Astrocyte (in vitro differentiated cells and primary cell): ENCODE results near the gene ZNF223. TPM values are rescaled to one million over a fixed set of nuclear protein-coding genes. Genes with fewer than 3 reads are reported as not detected.

Experiments used
- DNase-seq: peaks from one replicate; pipeline ENCODE4 v3.0.0-alpha.2; 2010; ENCODE audit warnings: low read depth
- FAIRE-seq: peaks from 2 replicates; lab custom pipeline; 2011; peaks lifted over from hg19 to GRCh38; lab: Jason Lieb, UNC
- H2AFZ ChIP-seq: 2 replicates; pipeline ENCODE4 v1.6.0; 2012; ENCODE audit warnings: low read depth, low read length, inconsistent platforms
- H3K27ac ChIP-seq: 2 replicates; pipeline ENCODE4 v1.5.1; 2011; ENCODE audit warnings: low read depth, low read length, inconsistent platforms
- H3K27me3 ChIP-seq: 2 replicates; pipeline ENCODE4 v1.6.0; 2011; ENCODE audit warnings: low read length, inconsistent platforms; ENCODE audit not compliant: insufficient read depth
- H3K36me3 ChIP-seq: 2 replicates; pipeline ENCODE4 v1.5.1; 2011; ENCODE audit warnings: low read length, inconsistent platforms; ENCODE audit not compliant: insufficient read depth
- H3K4me1 ChIP-seq: 2 replicates; pipeline ENCODE4 v1.5.1; 2011; ENCODE audit warnings: low read length, inconsistent platforms; ENCODE audit not compliant: insufficient read depth
- H3K4me2 ChIP-seq: 2 replicates; pipeline ENCODE4 v1.6.0; 2012; ENCODE audit warnings: low read length, inconsistent platforms
- H3K4me3 ChIP-seq: 2 replicates; pipeline ENCODE4 v1.5.1; 2011; ENCODE audit warnings: low read depth, mild to moderate bottlenecking, low read length, inconsistent platforms; ENCODE audit not compliant: insufficient read depth
- H3K79me2 ChIP-seq: 2 replicates; pipeline ENCODE4 v1.6.0; 2012; ENCODE audit warnings: mild to moderate bottlenecking, low read length, inconsistent platforms; ENCODE audit not compliant: insufficient read depth
- H3K9ac ChIP-seq: 2 replicates; pipeline ENCODE4 v1.6.0; 2012; ENCODE audit warnings: mild to moderate bottlenecking, low read length, inconsistent platforms
- H3K9me3 ChIP-seq: 2 replicates; pipeline ENCODE4 v1.5.1; 2012; ENCODE audit warnings: low read depth, mild to moderate bottlenecking, low read length, inconsistent platforms; ENCODE audit not compliant: insufficient read depth
- H4K20me1 ChIP-seq: 2 replicates; pipeline ENCODE4 v1.6.0; 2012; ENCODE audit warnings: low read length, inconsistent platforms; ENCODE audit not compliant: insufficient read depth
- H3K27ac Mint-ChIP-seq: one replicate; pipeline ENCODE4 v1.8.0; 2021; ENCODE audit warnings: mild to moderate bottlenecking, mixed read lengths; ENCODE audit not compliant: unreplicated experiment
- H3K27me3 Mint-ChIP-seq: one replicate; pipeline ENCODE4 v1.8.0; 2021; ENCODE audit warnings: low read depth, mixed read lengths; ENCODE audit not compliant: unreplicated experiment
- H3K36me3 Mint-ChIP-seq: one replicate; pipeline ENCODE4 v1.8.0; 2021; ENCODE audit warnings: low read depth, mixed read lengths; ENCODE audit not compliant: unreplicated experiment
- H3K4me1 Mint-ChIP-seq: one replicate; pipeline ENCODE4 v1.8.0; 2021; ENCODE audit warnings: low read depth, mixed read lengths; ENCODE audit not compliant: unreplicated experiment
- H3K4me3 Mint-ChIP-seq: one replicate; pipeline ENCODE4 v1.8.0; 2021; ENCODE audit warnings: mild to moderate bottlenecking, moderate library complexity, mixed read lengths; ENCODE audit not compliant: unreplicated experiment
- H3K9me3 Mint-ChIP-seq: one replicate; pipeline ENCODE4 v1.8.0; 2021; ENCODE audit warnings: mild to moderate bottlenecking, mixed read lengths; ENCODE audit not compliant: unreplicated experiment
- EZH2 ChIP-seq: IDR thresholded peaks from 2 replicates; pipeline ENCODE4 v1.6.1; 2012; ENCODE audit warnings: mild to moderate bottlenecking, low read length, inconsistent platforms; ENCODE audit not compliant: insufficient read depth
- total RNA-seq: library from RNA; stranded (reverse); gene quantifications from 2 replicates; pipeline ENCODE4 v1.2.1, GENCODE V29; 2021
- TF ChIP-seq, protein P1 (sequence below): IDR thresholded peaks from 2 replicates; pipeline ENCODE4 v1.5.1; 2011; ENCODE audit warnings: low read depth, mild to moderate bottlenecking, inconsistent platforms, low read length, moderate library complexity; ENCODE audit not compliant: insufficient read depth

Gene ZNF223
- total RNA-seq, 1 donor from 2014 or later = 4.1 TPM

DNA sequence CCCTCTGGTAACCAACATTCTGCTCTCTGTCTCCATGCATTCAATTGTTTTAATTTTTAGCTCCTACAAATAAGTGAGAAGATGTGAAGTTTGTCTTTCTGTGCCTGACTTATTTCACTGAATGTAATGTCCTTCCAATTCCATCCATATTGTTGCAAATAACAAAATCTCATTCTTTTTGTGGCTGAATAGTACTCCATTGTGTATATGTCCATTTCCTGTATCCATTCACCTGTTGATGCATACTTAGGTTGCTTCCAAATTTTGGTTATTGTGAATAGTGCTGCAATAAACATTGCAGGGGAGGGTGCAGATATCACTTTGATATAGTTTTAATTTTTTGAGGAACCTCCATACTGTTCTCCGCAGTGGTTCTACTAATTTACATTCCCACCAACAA, 17.6 kb downstream of the ZNF223 start:
- Mint-ChIP-seq H3K4me1 (peaks cover 4% of the 10 kb centered on the region), H3K36me3 (peaks cover 32% of the 10 kb centered on the region), H3K27me3 (no peaks in the 10 kb centered on the region), H3K9me3 (peaks cover 27% of the 10 kb centered on the region), H3K27ac (no peak overlapping the region), H3K4me3 (no peak overlapping the region)
- H3K9me3 ChIP-seq = peaks cover 24% of the 10 kb centered on the region
- H4K20me1 ChIP-seq = no peaks in the 10 kb centered on the region
- TF ChIP-seq, protein P1, sequence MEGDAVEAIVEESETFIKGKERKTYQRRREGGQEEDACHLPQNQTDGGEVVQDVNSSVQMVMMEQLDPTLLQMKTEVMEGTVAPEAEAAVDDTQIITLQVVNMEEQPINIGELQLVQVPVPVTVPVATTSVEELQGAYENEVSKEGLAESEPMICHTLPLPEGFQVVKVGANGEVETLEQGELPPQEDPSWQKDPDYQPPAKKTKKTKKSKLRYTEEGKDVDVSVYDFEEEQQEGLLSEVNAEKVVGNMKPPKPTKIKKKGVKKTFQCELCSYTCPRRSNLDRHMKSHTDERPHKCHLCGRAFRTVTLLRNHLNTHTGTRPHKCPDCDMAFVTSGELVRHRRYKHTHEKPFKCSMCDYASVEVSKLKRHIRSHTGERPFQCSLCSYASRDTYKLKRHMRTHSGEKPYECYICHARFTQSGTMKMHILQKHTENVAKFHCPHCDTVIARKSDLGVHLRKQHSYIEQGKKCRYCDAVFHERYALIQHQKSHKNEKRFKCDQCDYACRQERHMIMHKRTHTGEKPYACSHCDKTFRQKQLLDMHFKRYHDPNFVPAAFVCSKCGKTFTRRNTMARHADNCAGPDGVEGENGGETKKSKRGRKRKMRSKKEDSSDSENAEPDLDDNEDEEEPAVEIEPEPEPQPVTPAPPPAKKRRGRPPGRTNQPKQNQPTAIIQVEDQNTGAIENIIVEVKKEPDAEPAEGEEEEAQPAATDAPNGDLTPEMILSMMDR = no peak
- no peak for TF ChIP-seq EZH2
- H3K4me1 ChIP-seq = no peaks in the 10 kb centered on the region
- H3K9ac ChIP-seq = no peak overlapping the region
- peaks cover 17% of the 10 kb centered on the region for H3K36me3 ChIP-seq
- H3K4me2 ChIP-seq = no peak overlapping the region
- FAIRE-seq (no peak), DNase-seq (no peak)
- no peak overlapping the region for H3K27ac ChIP-seq
- no peak overlapping the region for H3K4me3 ChIP-seq
- peaks cover 4% of the 10 kb centered on the region for H3K79me2 ChIP-seq
- no peak overlapping the region for H2AFZ ChIP-seq
- H3K27me3 ChIP-seq = no peaks in the 10 kb centered on the region

DNA sequence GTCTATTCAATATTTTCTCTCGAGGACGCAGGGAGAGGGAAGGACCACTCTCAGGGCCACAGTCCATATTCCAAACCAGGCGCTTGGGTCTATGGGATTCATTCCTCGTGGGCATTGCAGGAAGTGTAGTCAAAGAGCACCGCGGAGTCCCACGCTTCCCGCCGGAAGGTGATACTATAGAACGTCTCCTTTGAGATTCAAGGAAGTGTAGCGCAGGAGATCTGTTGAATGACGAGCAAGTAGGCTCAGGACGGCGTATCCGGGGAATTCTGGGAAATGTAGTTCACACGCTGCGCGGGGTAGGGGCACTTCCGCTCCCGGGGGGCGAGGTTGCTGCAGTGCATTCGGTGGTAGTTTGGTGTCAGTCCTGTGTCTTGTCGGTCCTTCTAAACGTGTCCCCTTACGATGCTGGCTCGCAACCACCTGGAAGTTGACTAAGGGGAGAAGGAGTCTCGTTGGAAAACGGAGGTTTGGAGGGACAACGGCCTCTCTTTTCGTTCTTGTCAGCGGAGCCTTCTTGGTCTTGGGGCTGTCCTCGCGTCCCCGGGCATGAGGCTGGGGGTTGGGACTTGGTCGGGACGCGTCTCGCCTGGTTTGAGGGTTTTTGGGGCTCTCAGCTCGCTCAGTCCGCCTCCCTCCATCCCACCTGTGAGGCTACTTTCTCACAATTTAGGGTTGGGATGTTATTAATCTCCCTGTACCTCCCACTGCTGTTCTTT, 20.1 kb downstream of the ZNF223 start, which contains the start of gene ZNF284:
Gene ZNF284 (plus strand): TSS at position 336 of the 719 bp plus-strand sequence. CDS start 4,231 bp downstream, outside the sequence.
- no peaks in the 10 kb centered on the region for H3K27me3 ChIP-seq
- no peaks in the 10 kb centered on the region for H3K4me1 ChIP-seq
- no peaks in the 10 kb centered on the region for H4K20me1 ChIP-seq
- peak within 1 kb of the TSS; percentile 90 for H3K4me2 ChIP-seq
- peak within 1 kb of the TSS; percentile 100 for H2AFZ ChIP-seq
- H3K4me3 ChIP-seq = peak within 1 kb of the TSS; percentile 96
- H3K4me1 Mint-ChIP-seq = peaks cover 4% of the 10 kb centered on the region
- peaks cover 4% of the 10 kb centered on the region for H3K9me3 ChIP-seq
- H3K36me3 ChIP-seq = peaks cover under 1% of the 10 kb centered on the region
- H3K36me3 Mint-ChIP-seq = peaks cover 12% of the 10 kb centered on the region
- FAIRE-seq = peak; percentile 66
- DNase-seq = peak; percentile 88
- H3K27ac Mint-ChIP-seq = peak within 1 kb of the TSS; percentile 75
- peak within 1 kb of the TSS; percentile 92 for H3K4me3 Mint-ChIP-seq
- no peak for TF ChIP-seq EZH2
- TF ChIP-seq, protein P1 = no peak
- H3K27ac ChIP-seq = peak within 1 kb of the TSS; percentile 6
- H3K9me3 Mint-ChIP-seq = peaks cover 8% of the 10 kb centered on the region
- peak within 1 kb of the TSS; percentile 75 for H3K9ac ChIP-seq
- H3K27me3 Mint-ChIP-seq = no peaks in the 10 kb centered on the region
- peaks cover 4% of the 10 kb centered on the region for H3K79me2 ChIP-seq
